ENCODE results near the gene PPP2R5C. TPM values are rescaled to one million over a fixed set of nuclear protein-coding genes. Genes with fewer than 3 reads are reported as not detected.
"Not testable (repeated sequence)": the region's sequence is repeated elsewhere in the genome, so short reads cannot be mapped to it uniquely, and the experiment has no call there.

PPP2R5C gene
- total RNA-seq, 2 donors from 2014 or later, result 126 to 142 TPM

GRCh38 chr14:101723061-101723595 lies 38.4 kb upstream of the PPP2R5C start:
- no peak for ATAC-seq
- DNase-seq, result no peak
- intact Hi-C loops (cut with DNase I), result no loop called here

- ATAC-seq; DNase-seq; intact Hi-C loops (cut with DNase I): not testable (repeated sequence)
Observed at GRCh38 chr14:101725652-101726051, 35.9 kb upstream of the PPP2R5C start.

- ATAC-seq (no peak), DNase-seq (no peak)
- intact Hi-C loops (cut with DNase I), result no loop called here
Observed at GRCh38 chr14:101726295-101726953, 35.1 kb upstream of the PPP2R5C start.

- DNase-seq (no peak), ATAC-seq (no peak)
- intact Hi-C loops (cut with DNase I), result no loop called here
Observed at GRCh38 chr14:101726954-101727302, 34.6 kb upstream of the PPP2R5C start.

- DNase-seq (no peak), ATAC-seq (no peak)
- intact Hi-C loops (cut with DNase I), result no loop called here
Observed at GRCh38 chr14:101727611-101728366, 33.7 kb upstream of the PPP2R5C start.

GRCh38 chr14:101728367-101728742 lies 33.2 kb upstream of the PPP2R5C start:
- intact Hi-C loops (cut with DNase I), result no loop called here
- no peak for ATAC-seq

GRCh38 chr14:101729382-101729781 lies 32.1 kb upstream of the PPP2R5C start:
- ATAC-seq, result no peak
- intact Hi-C loops (cut with DNase I), result no loop called here
- no peak for DNase-seq

More at GRCh38 chr14:101728367-101728742, 33.2 kb upstream of the PPP2R5C start:
- no peak for DNase-seq

GRCh38 chr14:101730157-101730556 lies 31.4 kb upstream of the PPP2R5C start:
- intact Hi-C loops (cut with DNase I); DNase-seq; ATAC-seq: not testable (repeated sequence)

GRCh38 chr14:101730626-101731186 lies 30.8 kb upstream of the PPP2R5C start:
- DNase-seq (no peak), ATAC-seq (no peak)
- intact Hi-C loops (cut with DNase I), result no loop called here

GRCh38 chr14:101731187-101732080 lies 30.1 kb upstream of the PPP2R5C start:
- peak; percentile 83 to 93 for ATAC-seq
- intact Hi-C loops (cut with DNase I), result no loop called here
- DNase-seq, result peak; percentile 73

GRCh38 chr14:101732118-101732517 lies 29.4 kb upstream of the PPP2R5C start:
- DNase-seq, result no peak
- intact Hi-C loops (cut with DNase I), result no loop called here
- ATAC-seq, result no peak

- intact Hi-C loops (cut with DNase I), result no loop called here
Observed at GRCh38 chr14:101733211-101733610, 28.3 kb upstream of the PPP2R5C start.

GRCh38 chr14:101734246-101734847 lies 27.2 kb upstream of the PPP2R5C start:
- DNase-seq (no peak), ATAC-seq (no peak)
- intact Hi-C loops (cut with DNase I), result no loop called here

More at GRCh38 chr14:101733211-101733610, 28.3 kb upstream of the PPP2R5C start:
- DNase-seq (no peak), ATAC-seq (no peak)

- intact Hi-C loops (cut with DNase I), result no loop called here
Observed at GRCh38 chr14:101735453-101735852, 26.1 kb upstream of the PPP2R5C start.

GRCh38 chr14:101736071-101736470 lies 25.4 kb upstream of the PPP2R5C start:
- no peak for DNase-seq
- intact Hi-C loops (cut with DNase I), result no loop called here
- ATAC-seq, result no peak

More at GRCh38 chr14:101735453-101735852, 26.1 kb upstream of the PPP2R5C start:
- ATAC-seq (no peak), DNase-seq (no peak)

- ATAC-seq (no peak), DNase-seq (no peak)
- intact Hi-C loops (cut with DNase I), result no loop called here
Observed at GRCh38 chr14:101736585-101736984, 24.9 kb upstream of the PPP2R5C start.

- DNase-seq (no peak), ATAC-seq (no peak)
- intact Hi-C loops (cut with DNase I), result no loop called here
Observed at GRCh38 chr14:101737414-101738339, 23.8 kb upstream of the PPP2R5C start.
